OCI-LY3 (cell line): ENCODE results near the gene ACADVL.

Source experiments
- EZH2phosphoT487 ChIP-seq: fragments of 200-600 bp; shearing (Covaris generic); IDR thresholded peaks from 2 replicates; pipeline ENCODE4 v1.6.1; 2018; ENCODE audit warnings: antibody characterized with exemption, mixed run types, low read depth
- TF ChIP-seq, protein P1 (sequence below): fragments of 200-600, 300-600 bp; sonication (generic); IDR thresholded peaks from 2 replicates; pipeline ENCODE4 v1.5.1; 2014; ENCODE audit warnings: antibody characterized with exemption, low read length, low read depth

DNA sequence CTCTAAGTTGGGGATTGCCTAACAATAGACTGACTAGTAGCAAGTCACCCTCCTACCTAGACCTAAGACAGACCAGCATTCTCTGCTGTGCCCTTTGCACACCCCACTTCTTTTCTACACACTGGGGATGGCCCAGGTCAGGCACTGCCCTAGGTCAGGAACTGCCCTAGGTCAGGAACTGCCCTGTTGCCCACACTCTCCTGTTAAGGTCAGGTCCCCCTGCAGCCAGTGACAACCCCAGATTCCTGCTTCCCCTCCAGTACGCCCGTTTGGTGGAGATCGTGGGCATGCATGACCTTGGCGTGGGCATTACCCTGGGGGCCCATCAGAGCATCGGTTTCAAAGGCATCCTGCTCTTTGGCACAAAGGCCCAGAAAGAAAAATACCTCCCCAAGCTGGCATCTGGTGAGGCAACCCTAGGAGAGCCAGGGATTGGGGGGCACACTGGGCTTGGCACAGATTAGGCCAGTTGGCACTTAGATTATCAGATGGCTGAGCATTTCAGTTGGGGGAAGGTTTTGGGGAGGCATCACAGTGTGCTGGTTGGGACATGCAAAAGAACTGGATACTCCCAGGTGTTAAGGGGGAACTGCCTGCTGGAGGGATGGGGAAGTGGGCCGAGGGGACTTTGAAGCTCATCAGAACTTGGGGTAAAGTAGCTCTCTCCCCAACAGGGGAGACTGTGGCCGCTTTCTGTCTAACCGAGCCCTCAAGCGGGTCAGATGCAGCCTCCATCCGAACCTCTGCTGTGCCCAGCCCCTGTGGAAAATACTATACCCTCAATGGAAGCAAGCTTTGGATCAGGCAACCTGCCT is 1.7 kb downstream of the ACADVL start:
- TF ChIP-seq, protein P1, sequence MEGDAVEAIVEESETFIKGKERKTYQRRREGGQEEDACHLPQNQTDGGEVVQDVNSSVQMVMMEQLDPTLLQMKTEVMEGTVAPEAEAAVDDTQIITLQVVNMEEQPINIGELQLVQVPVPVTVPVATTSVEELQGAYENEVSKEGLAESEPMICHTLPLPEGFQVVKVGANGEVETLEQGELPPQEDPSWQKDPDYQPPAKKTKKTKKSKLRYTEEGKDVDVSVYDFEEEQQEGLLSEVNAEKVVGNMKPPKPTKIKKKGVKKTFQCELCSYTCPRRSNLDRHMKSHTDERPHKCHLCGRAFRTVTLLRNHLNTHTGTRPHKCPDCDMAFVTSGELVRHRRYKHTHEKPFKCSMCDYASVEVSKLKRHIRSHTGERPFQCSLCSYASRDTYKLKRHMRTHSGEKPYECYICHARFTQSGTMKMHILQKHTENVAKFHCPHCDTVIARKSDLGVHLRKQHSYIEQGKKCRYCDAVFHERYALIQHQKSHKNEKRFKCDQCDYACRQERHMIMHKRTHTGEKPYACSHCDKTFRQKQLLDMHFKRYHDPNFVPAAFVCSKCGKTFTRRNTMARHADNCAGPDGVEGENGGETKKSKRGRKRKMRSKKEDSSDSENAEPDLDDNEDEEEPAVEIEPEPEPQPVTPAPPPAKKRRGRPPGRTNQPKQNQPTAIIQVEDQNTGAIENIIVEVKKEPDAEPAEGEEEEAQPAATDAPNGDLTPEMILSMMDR = no peak
- TF ChIP-seq EZH2phosphoT487 = no peak
